Lower lobe of right lung (tissue), 2 donors: ENCODE measurements around the gene SPATA6L. TPM values are rescaled to one million over a fixed set of nuclear protein-coding genes. Genes with fewer than 3 reads are reported as not detected.

ENCODE experiments used
- ATAC-seq, 2 donors: fragments of 200-7000 bp; cut with Tn5 transposase; one replicate each; pipeline ENCODE4 v1.9.1; 2020 to 2022; ENCODE audit warnings: mild to moderate bottlenecking in 2 of 2, moderate library complexity in 2 of 2
- DNase-seq: peaks from one replicate; pipeline ENCODE4 v3.0.0-alpha.2; 2020
- H3K27ac ChIP-seq: fragments of 200-600 bp; one replicate; pipeline ENCODE4 v1.8.0; 2022
- H3K27me3 ChIP-seq: fragments of 200-600 bp; one replicate; pipeline ENCODE4 v1.8.0; 2022; ENCODE audit warnings: low read depth
- H3K36me3 ChIP-seq: fragments of 200-600 bp; one replicate; pipeline ENCODE4 v1.8.0; 2022; ENCODE audit warnings: mild to moderate bottlenecking
- H3K4me1 ChIP-seq: fragments of 200-600 bp; one replicate; pipeline ENCODE4 v1.8.0; 2022
- H3K4me3 ChIP-seq: fragments of 200-600 bp; one replicate; pipeline ENCODE4 v1.8.0; 2022; ENCODE audit warnings: mild to moderate bottlenecking
- H3K9me3 ChIP-seq: fragments of 200-600 bp; one replicate; pipeline ENCODE4 v1.8.0; 2022
- intact Hi-C: fragments of 100-400 bp; cut with DNase I; formaldehyde crosslinking; loops from one replicate; pipeline ENCODE4 v1.11.0; 2022
- total RNA-seq: library from RNA; stranded (reverse); fragmentation: NEBNext Ultra II Directional; extraction: Animal tissue kit (Norgen Biotek cat#: 25700); gene quantifications from one replicate; pipeline ENCODE4 v1.2.1, GENCODE V29; 2021
- TF ChIP-seq, protein P1 (sequence below): fragments of 200-600 bp; IDR thresholded peaks from one replicate; pipeline ENCODE4 v1.8.0; 2022; ENCODE audit warnings: antibody characterized with exemption, mild to moderate bottlenecking
- donor health status: DM: no; HTN: yes; CAD: no; lungs with severe emphysema.

SPATA6L gene
- total RNA-seq, 1 donor from 2014 or later = 16.3 TPM

DNA sequence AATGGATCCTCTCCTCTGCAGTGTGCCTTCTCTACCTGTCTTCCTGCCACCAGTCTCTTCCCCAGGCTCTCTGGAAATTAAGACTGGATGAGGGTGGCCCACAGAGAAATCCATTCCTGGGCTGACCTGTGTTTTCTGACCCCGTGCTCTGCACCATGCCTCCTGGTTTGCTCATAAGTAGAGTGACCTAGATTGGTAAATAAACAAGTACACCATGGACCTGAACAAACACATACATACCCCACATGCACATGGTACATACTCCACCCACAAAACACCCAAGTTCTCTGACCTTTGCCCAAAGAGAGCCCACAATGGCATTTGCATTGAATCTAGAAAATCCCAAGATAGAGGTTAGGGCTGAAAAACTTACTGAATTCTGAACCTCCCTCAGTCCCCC, 81.6 kb downstream of the SPATA6L start:
- TF ChIP-seq, protein P1, sequence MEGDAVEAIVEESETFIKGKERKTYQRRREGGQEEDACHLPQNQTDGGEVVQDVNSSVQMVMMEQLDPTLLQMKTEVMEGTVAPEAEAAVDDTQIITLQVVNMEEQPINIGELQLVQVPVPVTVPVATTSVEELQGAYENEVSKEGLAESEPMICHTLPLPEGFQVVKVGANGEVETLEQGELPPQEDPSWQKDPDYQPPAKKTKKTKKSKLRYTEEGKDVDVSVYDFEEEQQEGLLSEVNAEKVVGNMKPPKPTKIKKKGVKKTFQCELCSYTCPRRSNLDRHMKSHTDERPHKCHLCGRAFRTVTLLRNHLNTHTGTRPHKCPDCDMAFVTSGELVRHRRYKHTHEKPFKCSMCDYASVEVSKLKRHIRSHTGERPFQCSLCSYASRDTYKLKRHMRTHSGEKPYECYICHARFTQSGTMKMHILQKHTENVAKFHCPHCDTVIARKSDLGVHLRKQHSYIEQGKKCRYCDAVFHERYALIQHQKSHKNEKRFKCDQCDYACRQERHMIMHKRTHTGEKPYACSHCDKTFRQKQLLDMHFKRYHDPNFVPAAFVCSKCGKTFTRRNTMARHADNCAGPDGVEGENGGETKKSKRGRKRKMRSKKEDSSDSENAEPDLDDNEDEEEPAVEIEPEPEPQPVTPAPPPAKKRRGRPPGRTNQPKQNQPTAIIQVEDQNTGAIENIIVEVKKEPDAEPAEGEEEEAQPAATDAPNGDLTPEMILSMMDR = no peak
- DNase-seq (no peak), ATAC-seq (no peak)
- H3K9me3 ChIP-seq = no peaks in the 10 kb centered on the region
- peaks cover 4% of the 10 kb centered on the region for H3K4me1 ChIP-seq
- H3K27ac ChIP-seq = no peak overlapping the region
- intact Hi-C loops = no loop called here
- H3K27me3 ChIP-seq = no peaks in the 10 kb centered on the region
- H3K36me3 ChIP-seq = peaks cover 12% of the 10 kb centered on the region
- no peak overlapping the region for H3K4me3 ChIP-seq

DNA sequence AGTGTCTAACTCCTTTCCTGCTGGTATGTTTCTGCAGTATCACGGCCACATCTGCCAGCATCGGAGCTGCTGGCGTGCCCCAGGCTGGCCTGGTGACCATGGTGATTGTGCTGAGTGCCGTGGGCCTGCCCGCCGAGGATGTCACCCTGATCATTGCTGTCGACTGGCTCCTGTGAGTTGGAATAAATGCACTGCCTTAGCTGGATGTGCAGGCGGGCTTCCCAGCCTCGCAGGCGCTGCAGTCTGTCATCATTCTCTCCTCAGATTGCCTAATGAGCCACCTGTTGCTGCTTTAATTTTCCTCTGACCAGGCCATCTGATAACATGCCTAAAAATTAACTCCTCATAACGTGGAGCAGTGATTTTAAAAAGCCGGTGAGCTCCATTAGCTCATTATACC, 83.3 kb downstream of the SPATA6L start:
- Histone ChIP-seq H3K4me1 (peaks cover 4% of the 10 kb centered on the region), H3K4me3 (no peak overlapping the region), H3K27ac (no peak overlapping the region), H3K27me3 (no peaks in the 10 kb centered on the region), H3K36me3 (peaks cover 16% of the 10 kb centered on the region), H3K9me3 (no peaks in the 10 kb centered on the region)
- DNase-seq = no peak
- intact Hi-C loops = no loop called here
- TF ChIP-seq, protein P1 = no peak
- ATAC-seq = no peak

DNA sequence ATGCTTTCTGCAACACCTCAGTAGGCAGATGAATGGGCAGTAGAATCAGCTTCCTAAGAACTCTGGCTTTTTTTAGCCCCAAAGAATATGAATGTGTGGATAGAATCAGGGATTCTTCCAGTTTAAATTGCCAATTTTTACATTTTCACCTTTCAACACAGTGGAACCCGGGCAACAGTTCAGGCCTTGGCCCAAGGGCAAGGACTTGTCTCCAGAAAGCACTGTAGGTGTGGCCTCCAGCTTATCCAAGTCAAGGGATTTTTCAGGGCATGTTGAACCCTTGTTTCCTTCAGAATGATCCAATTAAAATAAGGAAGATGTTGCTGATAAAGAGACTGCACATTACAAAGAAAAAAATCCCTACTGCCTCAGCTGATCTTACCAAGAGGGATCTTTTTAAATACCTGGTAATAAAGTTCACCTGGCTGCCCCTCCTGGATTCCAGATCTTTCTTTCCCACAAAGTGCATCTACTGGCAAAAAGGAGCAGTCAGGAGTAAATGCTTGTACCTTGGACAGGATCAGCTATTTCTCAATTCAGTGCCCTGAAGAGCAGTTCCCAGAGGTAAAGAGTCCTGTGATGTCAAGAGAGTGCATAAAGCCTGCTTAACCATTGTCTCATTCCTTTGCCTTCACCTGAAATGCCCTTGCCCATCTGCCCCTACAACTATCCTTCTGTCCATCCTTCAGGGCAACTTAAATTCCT, 84.3 kb downstream of the SPATA6L start:
- Histone ChIP-seq H3K4me1 (peaks cover 4% of the 10 kb centered on the region), H3K9me3 (no peaks in the 10 kb centered on the region), H3K4me3 (no peak overlapping the region), H3K27me3 (no peaks in the 10 kb centered on the region), H3K36me3 (peaks cover 22% of the 10 kb centered on the region), H3K27ac (no peak overlapping the region)
- intact Hi-C loops = no loop called here
- no peak for ATAC-seq
- TF ChIP-seq, protein P1 = no peak
- no peak for DNase-seq

DNA sequence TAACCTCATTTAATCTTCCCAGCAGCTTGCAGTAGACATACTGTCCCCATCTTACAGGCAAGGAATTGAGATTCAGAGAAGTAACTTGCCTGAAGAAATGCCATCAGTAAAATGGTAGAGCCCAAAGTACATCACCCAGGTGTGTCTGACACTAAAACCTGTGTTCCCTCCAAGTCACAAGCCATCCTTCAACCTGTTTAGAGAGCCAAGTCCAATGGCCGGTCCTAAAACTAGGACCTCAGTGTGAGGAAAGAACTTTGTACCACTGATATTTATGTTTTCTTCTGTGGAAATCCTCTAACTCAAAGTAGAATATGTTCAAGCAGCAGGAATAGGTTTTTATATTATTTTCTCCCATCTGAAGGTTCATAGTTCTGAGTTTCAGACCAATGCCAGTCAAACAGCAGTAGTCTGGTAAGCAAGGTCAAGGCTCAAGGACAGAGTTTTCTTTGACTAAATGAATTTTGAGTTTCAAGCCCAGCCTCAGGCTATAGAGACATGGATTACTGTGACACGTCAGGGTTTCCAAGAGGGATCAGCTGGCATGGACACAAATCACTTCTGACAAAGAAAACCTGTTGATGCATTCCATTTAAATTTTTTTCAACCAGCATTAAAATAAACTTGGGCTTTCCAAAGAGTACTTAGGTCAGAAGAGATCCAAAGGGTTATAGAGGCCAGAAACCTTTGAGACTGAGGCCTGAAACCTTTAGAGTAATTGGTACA, 85.1 kb downstream of the SPATA6L start:
- H3K4me1 ChIP-seq = peaks cover 4% of the 10 kb centered on the region
- no peaks in the 10 kb centered on the region for H3K27me3 ChIP-seq
- intact Hi-C loops = no loop called here
- H3K4me3 ChIP-seq = no peak overlapping the region
- TF ChIP-seq, protein P1 = no peak
- DNase-seq (no peak), ATAC-seq (peak in 1 of 2 donors; percentile 39)
- peaks cover 27% of the 10 kb centered on the region for H3K36me3 ChIP-seq
- H3K9me3 ChIP-seq = no peaks in the 10 kb centered on the region
- no peak overlapping the region for H3K27ac ChIP-seq

DNA sequence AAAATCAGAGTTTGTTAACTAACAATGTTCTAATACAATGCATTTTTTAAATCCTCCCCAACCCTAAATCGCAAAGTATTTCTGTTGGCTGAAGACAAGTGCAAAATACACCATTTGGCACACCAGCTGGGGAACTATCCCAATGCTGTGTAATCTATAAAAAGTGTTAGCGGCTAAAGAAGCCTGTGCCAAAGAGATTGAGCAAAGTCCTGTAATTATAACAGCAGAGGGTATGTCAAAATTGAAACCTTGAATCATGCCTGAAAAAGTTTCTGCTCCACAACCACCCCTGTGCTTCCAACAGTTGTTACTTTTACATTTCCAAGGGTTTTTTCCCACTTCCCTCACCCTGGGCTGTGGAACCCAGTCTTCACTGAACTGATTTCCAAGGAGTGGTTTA, 87.3 kb downstream of the SPATA6L start:
- Histone ChIP-seq H3K36me3 (peaks cover 15% of the 10 kb centered on the region), H3K27me3 (no peaks in the 10 kb centered on the region), H3K9me3 (no peaks in the 10 kb centered on the region), H3K4me3 (no peak overlapping the region), H3K27ac (no peak overlapping the region), H3K4me1 (peaks cover 4% of the 10 kb centered on the region)
- no peak for DNase-seq
- no peak for ATAC-seq
- intact Hi-C loops = no loop called here
- TF ChIP-seq, protein P1 = no peak
